Activated B cell treated with CpG ODN at 0.5 μM for 24 hours (primary cell): Measurements from ENCODE around the gene GCLC. TPM values are rescaled to one million over a fixed set of nuclear protein-coding genes. Genes with fewer than 3 reads are reported as not detected.

ENCODE experiments used
- ATAC-seq: fragments of 200-7000 bp; cut with Tn5 transposase; one replicate; pipeline ENCODE4 v1.10.0; 2021; ENCODE audit warnings: low read depth, mild to moderate bottlenecking, moderate library complexity
- CTCF ChIA-PET: fragments of 350-600 bp; sonication (Branson Sonifier 250); formaldehyde crosslinking; loops from one replicate; lab custom pipeline; 2021; ENCODE audit warnings: antibody characterized with exemption; lab: Charles Lee
- POLR2A ChIA-PET: fragments of 350-600 bp; sonication (Branson Sonifier 250); formaldehyde crosslinking; loops from one replicate; lab custom pipeline; 2021; ENCODE audit warnings: antibody characterized with exemption; lab: Charles Lee
- DNase-seq: peaks from one replicate; pipeline ENCODE4 v3.0.0; 2022
- H3K27ac Mint-ChIP-seq: one replicate; pipeline ENCODE4 v1.8.0; 2020; ENCODE audit warnings: mixed read lengths
- H3K27me3 Mint-ChIP-seq: one replicate; pipeline ENCODE4 v1.8.0; 2021; ENCODE audit warnings: mixed read lengths
- H3K36me3 Mint-ChIP-seq: one replicate; pipeline ENCODE4 v1.8.0; 2021; ENCODE audit warnings: low read depth, mixed read lengths
- H3K4me1 Mint-ChIP-seq: one replicate; pipeline ENCODE4 v1.8.0; 2021; ENCODE audit warnings: mixed read lengths
- H3K4me3 Mint-ChIP-seq: one replicate; pipeline ENCODE4 v1.8.0; 2020; ENCODE audit warnings: mild to moderate bottlenecking, mixed read lengths
- H3K9me3 Mint-ChIP-seq: one replicate; pipeline ENCODE4 v1.8.0; 2020; ENCODE audit warnings: mixed read lengths
- intact Hi-C: fragments of 100-400 bp; cut with micrococcal nuclease; formaldehyde crosslinking; loops from one replicate; pipeline ENCODE4 v1.15.1; 2024
- total RNA-seq: library from RNA; stranded (reverse); gene quantifications from 2 replicates; pipeline ENCODE4 v1.2.3, GENCODE V29; 2022
- TF ChIP-seq, protein P1 (sequence below): fragments of 200-600 bp; IDR thresholded peaks from one replicate; pipeline ENCODE4 v1.8.0; 2022; ENCODE audit warnings: antibody characterized with exemption, mild to moderate bottlenecking

Gene GCLC
- total RNA-seq, 1 donor from 2014 or later, result 26.6 TPM

DNA sequence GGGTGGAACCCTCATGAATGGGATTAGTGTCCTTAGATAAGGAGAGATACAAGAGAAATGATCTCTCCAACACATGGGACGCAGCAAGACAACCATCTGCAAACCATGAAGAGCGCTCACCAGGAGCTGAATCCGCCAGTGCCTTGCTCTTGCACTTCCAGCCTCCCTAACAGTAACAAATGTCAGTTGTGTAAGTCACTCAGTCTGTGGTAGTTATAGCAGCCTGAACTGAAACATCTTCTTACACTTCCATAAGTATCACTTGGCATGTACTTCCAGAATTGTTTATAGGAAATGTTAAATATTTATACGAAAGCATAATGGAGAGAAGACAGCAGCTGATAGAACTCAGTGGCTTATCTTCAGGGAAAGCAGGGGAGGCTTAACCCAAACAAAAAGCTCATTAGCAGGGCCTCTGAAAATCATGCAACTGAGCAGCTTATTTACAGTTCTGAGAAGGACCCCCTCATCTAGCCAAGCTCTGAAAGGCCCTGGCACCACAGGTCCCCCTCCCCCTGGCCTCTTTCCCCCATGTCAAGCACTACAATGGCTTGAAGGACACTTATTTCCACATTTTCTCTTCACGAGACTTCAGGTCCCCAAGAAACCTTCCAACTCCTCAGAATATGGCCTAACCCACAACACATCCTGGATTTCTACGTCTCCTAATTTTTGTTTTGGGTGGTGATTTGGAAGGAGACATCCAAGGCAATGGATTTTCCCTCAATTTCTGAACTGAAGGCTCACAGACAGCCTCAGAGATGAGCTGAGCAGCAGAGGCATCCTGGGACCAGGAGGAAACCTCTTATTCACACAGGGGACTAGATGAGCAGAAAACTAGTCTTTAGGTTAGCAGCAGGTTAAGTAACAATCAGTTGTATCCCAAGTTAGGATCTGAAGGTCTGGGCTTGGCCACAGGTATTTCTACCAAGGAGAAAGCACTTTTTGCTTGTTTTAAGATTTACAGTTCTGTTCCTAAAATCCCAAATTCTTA is 49.1 kb downstream of the GCLC start:
- Mint-ChIP-seq H3K27me3 (no peaks in the 10 kb centered on the region), H3K9me3 (no peaks in the 10 kb centered on the region), H3K4me1 (peaks cover 5% of the 10 kb centered on the region), H3K36me3 (peaks cover 27% of the 10 kb centered on the region), H3K27ac (no peak overlapping the region), H3K4me3 (no peak overlapping the region)
- DNase-seq (no peak), ATAC-seq (no peak)
- CTCF ChIA-PET, result interaction anchor here (1.2 to 8.5 kb wide), 5 partner anchors 11 to 231 kb away, joined by 3 to 189 read pairs (median 5); no protein-coding TSS in a partner anchor
- POLR2A ChIA-PET, result no interaction called here
- intact Hi-C loops, result no loop called here
- TF ChIP-seq, protein P1, sequence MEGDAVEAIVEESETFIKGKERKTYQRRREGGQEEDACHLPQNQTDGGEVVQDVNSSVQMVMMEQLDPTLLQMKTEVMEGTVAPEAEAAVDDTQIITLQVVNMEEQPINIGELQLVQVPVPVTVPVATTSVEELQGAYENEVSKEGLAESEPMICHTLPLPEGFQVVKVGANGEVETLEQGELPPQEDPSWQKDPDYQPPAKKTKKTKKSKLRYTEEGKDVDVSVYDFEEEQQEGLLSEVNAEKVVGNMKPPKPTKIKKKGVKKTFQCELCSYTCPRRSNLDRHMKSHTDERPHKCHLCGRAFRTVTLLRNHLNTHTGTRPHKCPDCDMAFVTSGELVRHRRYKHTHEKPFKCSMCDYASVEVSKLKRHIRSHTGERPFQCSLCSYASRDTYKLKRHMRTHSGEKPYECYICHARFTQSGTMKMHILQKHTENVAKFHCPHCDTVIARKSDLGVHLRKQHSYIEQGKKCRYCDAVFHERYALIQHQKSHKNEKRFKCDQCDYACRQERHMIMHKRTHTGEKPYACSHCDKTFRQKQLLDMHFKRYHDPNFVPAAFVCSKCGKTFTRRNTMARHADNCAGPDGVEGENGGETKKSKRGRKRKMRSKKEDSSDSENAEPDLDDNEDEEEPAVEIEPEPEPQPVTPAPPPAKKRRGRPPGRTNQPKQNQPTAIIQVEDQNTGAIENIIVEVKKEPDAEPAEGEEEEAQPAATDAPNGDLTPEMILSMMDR, result no peak

DNA sequence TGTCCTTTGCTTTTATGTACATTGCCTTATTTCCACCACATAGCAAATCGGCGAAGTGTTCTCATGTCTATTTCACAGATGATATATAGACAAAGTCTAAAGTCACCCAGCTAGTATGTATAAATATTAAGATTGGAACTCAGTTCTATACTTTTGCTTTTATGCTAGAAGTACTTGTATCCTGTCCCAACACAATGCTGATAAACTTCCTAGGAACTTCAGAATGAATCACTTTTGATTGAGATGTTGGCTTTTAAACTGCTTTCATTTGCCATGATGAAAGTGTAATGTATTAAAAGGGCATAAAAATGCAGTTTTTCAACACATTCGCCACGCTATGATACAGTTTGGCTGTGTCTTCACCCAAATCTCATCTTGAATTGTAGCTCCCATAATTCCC is 50.8 kb downstream of the GCLC start:
- Mint-ChIP-seq H3K4me1 (peaks cover 5% of the 10 kb centered on the region), H3K27ac (no peak overlapping the region)

DNA sequence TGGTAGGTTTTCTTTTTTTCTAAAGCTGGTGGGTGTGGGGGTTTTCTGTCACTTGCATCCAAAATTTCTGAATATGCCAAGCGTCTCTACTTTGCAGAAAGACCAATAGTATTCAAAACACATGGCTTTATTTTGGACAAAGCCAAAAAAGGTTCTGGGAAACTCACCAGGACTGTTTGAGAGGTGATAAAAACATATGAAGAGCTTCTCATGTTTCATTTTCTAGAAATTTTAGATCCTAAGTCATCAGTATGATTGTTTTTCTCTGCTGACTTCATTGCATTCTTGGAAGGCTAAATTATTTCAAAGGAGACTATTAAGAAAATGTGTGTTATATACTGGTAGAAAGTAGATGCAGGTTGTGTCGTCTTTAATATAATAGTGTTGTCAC is 51.3 kb downstream of the GCLC start:
- ChIA-PET POLR2A (interaction anchor here (1.2 kb wide), 1 partner anchor 232 kb away, joined by 4 read pairs; no protein-coding TSS in a partner anchor), CTCF (interaction anchor here (0.6 to 8.5 kb wide), 16 partner anchors 8 to 321 kb away, joined by 3 to 189 read pairs (median 4); no protein-coding TSS in a partner anchor)
- intact Hi-C loops, result loop anchor here (1.0 to 5.0 kb wide), 5 partner anchors 49 to 235 kb away; no protein-coding TSS in a partner anchor
- no peak for ATAC-seq
- H3K4me1 Mint-ChIP-seq, result peaks cover 5% of the 10 kb centered on the region
- H3K9me3 Mint-ChIP-seq, result no peaks in the 10 kb centered on the region
- peaks cover 8% of the 10 kb centered on the region for H3K36me3 Mint-ChIP-seq
- DNase-seq, result no peak
- TF ChIP-seq, protein P1, result no peak
- no peaks in the 10 kb centered on the region for H3K27me3 Mint-ChIP-seq
- no peak overlapping the region for H3K4me3 Mint-ChIP-seq
- no peak overlapping the region for H3K27ac Mint-ChIP-seq

More for the DNA sequence above, 50.8 kb downstream of the GCLC start:
- H3K27me3 Mint-ChIP-seq, result no peaks in the 10 kb centered on the region
- no peak overlapping the region for H3K4me3 Mint-ChIP-seq
- peaks cover 12% of the 10 kb centered on the region for H3K36me3 Mint-ChIP-seq
- TF ChIP-seq, protein P1, result no peak
- intact Hi-C loops, result loop anchor here (5.0 kb wide), 1 partner anchor 48 kb away; no protein-coding TSS in a partner anchor
- ChIA-PET POLR2A (no interaction called here), CTCF (interaction anchor here (1.0 to 8.5 kb wide), 10 partner anchors 10 to 321 kb away, joined by 3 to 189 read pairs (median 6); no protein-coding TSS in a partner anchor)
- ATAC-seq, result no peak
- DNase-seq, result no peak
- H3K9me3 Mint-ChIP-seq, result no peaks in the 10 kb centered on the region

DNA sequence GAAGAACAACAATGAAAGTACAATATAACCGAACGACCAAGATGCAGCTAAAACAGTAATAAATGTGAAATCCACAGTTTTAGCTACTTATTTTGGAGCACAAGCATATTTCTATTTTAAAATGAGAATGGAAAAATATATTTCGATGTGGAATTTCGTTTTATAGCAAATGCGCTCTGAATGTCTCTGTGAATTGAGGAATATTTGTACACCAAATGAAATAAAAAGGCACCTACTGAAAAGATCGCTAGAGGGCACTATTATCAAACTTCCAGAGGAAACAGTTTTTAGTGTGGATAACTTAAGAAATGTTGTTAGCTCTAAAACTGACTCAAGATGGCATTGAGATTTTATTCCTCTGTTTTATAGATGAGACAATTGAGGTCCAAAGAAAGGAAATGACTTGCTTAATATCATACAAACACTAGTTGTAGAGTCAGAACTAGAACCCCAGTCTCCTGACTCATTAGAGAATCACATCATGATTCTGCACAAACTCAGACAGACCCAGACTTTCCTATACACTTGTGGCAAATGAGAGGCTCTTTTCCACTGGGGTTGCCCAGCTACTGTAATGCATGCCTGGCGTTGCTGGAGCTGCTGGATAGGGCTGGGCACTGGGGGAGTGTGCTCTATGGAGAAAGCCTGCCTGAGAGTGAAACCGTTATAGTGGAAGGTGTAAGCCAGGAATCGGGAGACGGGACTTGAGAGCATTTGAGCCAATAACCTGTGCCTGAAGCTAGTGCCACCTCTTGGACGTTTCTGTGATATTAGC is 51.9 kb downstream of the GCLC start:
- ATAC-seq, result peak; percentile 14
- ChIA-PET POLR2A (interaction anchor here (1.2 kb wide), 2 partner anchors 232 to 235 kb away, joined by 3 to 4 read pairs; no protein-coding TSS in a partner anchor), CTCF (interaction anchor here (0.6 to 8.5 kb wide), 17 partner anchors 9 to 341 kb away, joined by 3 to 189 read pairs (median 4); no protein-coding TSS in a partner anchor)
- intact Hi-C loops, result loop anchor here (1.0 to 5.0 kb wide), 5 partner anchors 49 to 235 kb away; no protein-coding TSS in a partner anchor
- Mint-ChIP-seq H3K27me3 (no peaks in the 10 kb centered on the region), H3K9me3 (no peaks in the 10 kb centered on the region), H3K36me3 (peaks cover 3% of the 10 kb centered on the region), H3K4me3 (no peak overlapping the region), H3K27ac (no peak overlapping the region), H3K4me1 (peaks cover 5% of the 10 kb centered on the region)
- TF ChIP-seq, protein P1, result peak; percentile 64
- no peak for DNase-seq
